ENCODE measurements around the gene TECPR2.

DNA sequence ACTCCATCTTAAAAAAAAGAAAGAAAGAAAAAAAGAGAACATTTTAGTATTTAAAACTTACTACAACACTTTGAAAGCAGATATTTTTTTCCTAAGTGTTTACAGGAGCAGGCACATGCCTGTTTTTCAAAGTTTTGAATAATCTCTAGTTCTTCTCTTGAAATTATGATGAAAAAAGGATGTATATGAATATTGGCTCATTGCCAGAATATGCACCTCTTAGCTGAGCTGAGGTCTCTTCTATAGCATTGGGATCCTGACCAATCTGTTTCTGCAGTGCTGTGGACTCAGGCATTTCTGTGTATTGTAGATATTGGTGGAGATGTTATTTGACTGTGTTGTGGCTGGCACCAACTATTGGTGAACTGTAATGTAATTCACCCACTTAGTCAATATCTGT lies 15.0 kb downstream of the TECPR2 start:
- no peak for TF ChIP-seq POLR2A (IDR thresholded peaks at IDR 0.05; ENCODE audit: low read length)
- TF ChIP-seq GATA1 (IDR thresholded peaks at IDR 0.05; ENCODE audit: low read depth, low read length), result no peak

Data from erythroblast (primary cell).